Cardiac muscle cell (in vitro differentiated cells and primary cell): Measurements from ENCODE around the gene PHKA2. TPM values are rescaled to one million over a fixed set of nuclear protein-coding genes. Genes with fewer than 3 reads are reported as not detected.

ENCODE experiments used
- DNase-seq, 2 donors: peaks; one replicate each; pipeline versions ENCODE4 v3.0.0 to v3.0.0-alpha.2; 2010 to 2017; ENCODE audit warnings: low read depth in 1 of 2, low spot score in 1 of 2
- H3K27ac ChIP-seq: fragments of 200-600 bp; sonication (generic); 2 replicates; pipeline ENCODE4 v1.5.1; 2016
- H3K27me3 ChIP-seq: fragments of 200-600 bp; sonication (generic); 2 replicates; pipeline ENCODE4 v1.6.0; 2016; ENCODE audit warnings: control low read depth
- H3K36me3 ChIP-seq: fragments of 200-600 bp; sonication (generic); 2 replicates; pipeline ENCODE4 v1.5.1; 2016; ENCODE audit warnings: control low read depth
- H3K4me1 ChIP-seq: fragments of 200-600 bp; sonication (generic); 2 replicates; pipeline ENCODE4 v1.8.1; 2017; ENCODE audit warnings: low read depth, mild to moderate bottlenecking, mixed run types
- H3K4me3 ChIP-seq: fragments of 200-600 bp; sonication (generic); 2 replicates; pipeline ENCODE4 v1.5.1; 2016; ENCODE audit warnings: mild to moderate bottlenecking
- H3K9me3 ChIP-seq: fragments of 200-600 bp; sonication (generic); 2 replicates; pipeline ENCODE4 v1.5.1; 2017; ENCODE audit warnings: low read depth, mild to moderate bottlenecking, control low read depth
- CTCF ChIP-seq: IDR thresholded peaks from 2 replicates; pipeline ENCODE4 v1.5.1; 2012; ENCODE audit warnings: low read depth, mild to moderate bottlenecking, low read length
- polyA plus RNA-seq: library from polyadenylated mRNA; unstranded; fragments of >200 nt; fragmentation: Nextera tagmentation; extraction: Ambion mirVana; gene quantifications from 2 replicates; pipeline ENCODE4 v1.2.1, GENCODE V29; 2016
- total RNA-seq: library from RNA; depleted of rRNA; stranded (reverse); fragments of >200 nt; gene quantifications from 2 replicates; pipeline ENCODE4 v1.2.3, GENCODE V29; 2016

The PHKA2 gene
- total and polyA plus RNA-seq, 2 experiments from 2014 or later = 34.8 to 47.3 TPM

- no peaks in the 10 kb centered on the region for H3K9me3 ChIP-seq
- no peaks in the 10 kb centered on the region for H3K4me1 ChIP-seq
- H3K36me3 ChIP-seq = no peaks in the 10 kb centered on the region
- no peaks in the 10 kb centered on the region for H3K27me3 ChIP-seq
- H3K27ac ChIP-seq = no peak overlapping the region
- peak; percentile 21 for TF ChIP-seq CTCF
- H3K4me3 ChIP-seq = no peak overlapping the region
- DNase-seq = peak in 1 of 2 donors; percentile 10
These were observed 84.0 kb downstream of the PHKA2 start for GRCh38 chrX:18899796-18900380.

- Histone ChIP-seq H3K4me1 (no peaks in the 10 kb centered on the region), H3K27me3 (no peaks in the 10 kb centered on the region), H3K9me3 (no peaks in the 10 kb centered on the region), H3K36me3 (no peaks in the 10 kb centered on the region), H3K4me3 (no peak overlapping the region), H3K27ac (no peak overlapping the region)
- TF ChIP-seq CTCF = no peak
- no peak for DNase-seq
These were observed 85.4 kb downstream of the PHKA2 start for GRCh38 chrX:18898492-18898891.

- Histone ChIP-seq H3K9me3 (no peaks in the 10 kb centered on the region), H3K4me1 (no peaks in the 10 kb centered on the region), H3K27ac (no peak overlapping the region), H3K4me3 (no peak overlapping the region), H3K27me3 (no peaks in the 10 kb centered on the region), H3K36me3 (no peaks in the 10 kb centered on the region)
- no peak for TF ChIP-seq CTCF
- DNase-seq = no peak
These were observed 85.8 kb downstream of the PHKA2 start for GRCh38 chrX:18898091-18898490.

GRCh38 chrX:18897611-18898010 lies 86.3 kb downstream of the PHKA2 start:
- Histone ChIP-seq H3K4me3 (no peak overlapping the region), H3K4me1 (no peaks in the 10 kb centered on the region), H3K27me3 (no peaks in the 10 kb centered on the region), H3K27ac (no peak overlapping the region), H3K9me3 (no peaks in the 10 kb centered on the region), H3K36me3 (no peaks in the 10 kb centered on the region)
- DNase-seq = no peak
- no peak for TF ChIP-seq CTCF

- H3K36me3 ChIP-seq = no peaks in the 10 kb centered on the region
- H3K27ac ChIP-seq = no peak overlapping the region
- H3K4me1 ChIP-seq = no peaks in the 10 kb centered on the region
- DNase-seq = no peak
- no peaks in the 10 kb centered on the region for H3K27me3 ChIP-seq
- no peaks in the 10 kb centered on the region for H3K9me3 ChIP-seq
- no peak overlapping the region for H3K4me3 ChIP-seq
- TF ChIP-seq CTCF = no peak
These were observed 87.0 kb downstream of the PHKA2 start for GRCh38 chrX:18896680-18897544.
